Measurements from ENCODE around the gene CRTAP. TPM values are rescaled to one million over a fixed set of nuclear protein-coding genes. Genes with fewer than 3 reads are reported as not detected.
A peak's percentile ranks its signal among the peaks of the same experiment; 100 is the strongest.
"Not testable (repeated sequence)": the region's sequence is repeated elsewhere in the genome, so short reads cannot be mapped to it uniquely, and the experiment has no call there.

CRTAP gene
- 261 and 378 TPM in 2 replicates for total RNA-seq (2014; rRNA removed; shearing (Covaris generic))
- 189 and 196 TPM in 2 replicates for polyA plus RNA-seq (2016; fragmentation: Nextera tagmentation; extraction: Ambion mirVana)

GRCh38 chr3:33113772-33114621 is at the start of gene CRTAP:
Gene CRTAP, plus strand, starts transcription at chr3:33114014. Its CDS starts 64 bp downstream, at chr3:33114078.
- Histone ChIP-seq H3K4me2 (ENCODE audit: unreplicated experiment) (peak within 1 kb of the TSS; percentile 97), H3K9me3 (ENCODE audit: low read depth) (no peaks in the 10 kb centered on the region), H3K4me1 (ENCODE audit: insufficient read depth) (peaks cover 12% of the 10 kb centered on the region; the same call in 1 of the 2 replicates), H3K9me2 (ENCODE audit: insufficient read depth) (no peaks in the 10 kb centered on the region), H3K27ac (peak within 1 kb of the TSS; percentile 97), H2AFZ (peak within 1 kb of the TSS; percentile 92), H4K20me1 (ENCODE audit: insufficient read depth) (no peaks in the 10 kb centered on the region), H3K4me3 (peak within 1 kb of the TSS; percentile 75), H3K27me3 (replicated peaks; ENCODE audit: insufficient read depth) (no peaks in the 10 kb centered on the region), H3K79me2 (ENCODE audit: insufficient read depth) (peaks cover 38% of the 10 kb centered on the region), H3K9ac (peak within 1 kb of the TSS; percentile 91), H3K36me3 (ENCODE audit: low read depth) (no peaks in the 10 kb centered on the region), H3F3A (ENCODE audit: insufficient read depth) (peaks cover 12% of the 10 kb centered on the region; the same call in 1 of the 2 replicates)
- in situ Hi-C loops (cut with MboI) = no loop called here
- no peak for TF ChIP-seq EZH2 (IDR thresholded peaks at IDR 0.05; ENCODE audit: insufficient read depth, poor library complexity, severe bottlenecking)
- TF ChIP-seq EZH2phosphoT487 (IDR thresholded peaks at IDR 0.05; ENCODE audit: insufficient read depth, low read depth) = no peak
- WGBS, 2 experiments (ENCODE audit: low coverage in 1 of 2, low lambda C conversion rate in 2 of 2, missing lambda C conversion rate in 2 of 2) = 1 to 2% methylated on average over 67 to 98 of the region's 98 CpGs
- peak; percentile 95 for DNase-seq

- no peak for DNase-seq
These were observed 48.9 kb upstream of the CRTAP start for GRCh38 chr3:33064929-33065328.

GRCh38 chr3:33067484-33067883 is 46.3 kb upstream of the CRTAP start:
- Histone ChIP-seq H3K27me3 (replicated peaks; ENCODE audit: insufficient read depth) (no peaks in the 10 kb centered on the region), H3K4me2 (ENCODE audit: unreplicated experiment) (no peak overlapping the region), H3F3A (ENCODE audit: insufficient read depth) (0 out of 2 replicates have a peak, but pooled peaks cover 3% of the 10 kb centered on the region), H3K4me1 (ENCODE audit: insufficient read depth) (peaks cover under 1% of the 10 kb centered on the region; the same call in 1 of the 2 replicates), H3K79me2 (ENCODE audit: insufficient read depth) (peaks cover 10% of the 10 kb centered on the region; the same call in 1 of the 2 replicates), H3K9ac (no peak overlapping the region), H4K20me1 (ENCODE audit: insufficient read depth) (no peaks in the 10 kb centered on the region), H3K27ac (no peak overlapping the region), H3K9me3 (ENCODE audit: low read depth) (no peaks in the 10 kb centered on the region), H3K36me3 (ENCODE audit: low read depth) (no peaks in the 10 kb centered on the region; the same call in 1 of the 2 replicates), H3K4me3 (no peak overlapping the region), H3K9me2 (ENCODE audit: insufficient read depth) (no peaks in the 10 kb centered on the region), H2AFZ (no peak overlapping the region)
- 93 to 95% methylated on average over 3 of the region's 3 CpGs for WGBS, 2 experiments (ENCODE audit: low coverage in 1 of 2, low lambda C conversion rate in 2 of 2, missing lambda C conversion rate in 2 of 2)
- in situ Hi-C loops (cut with MboI) = no loop called here
- DNase-seq = peak; percentile 15
- TF ChIP-seq EZH2 (IDR thresholded peaks at IDR 0.05; ENCODE audit: insufficient read depth, poor library complexity, severe bottlenecking) (no peak), EZH2phosphoT487 (IDR thresholded peaks at IDR 0.05; ENCODE audit: insufficient read depth, low read depth) (no peak)

More at GRCh38 chr3:33064929-33065328, 48.9 kb upstream of the CRTAP start:
- Histone ChIP-seq H3K27me3 (replicated peaks; ENCODE audit: insufficient read depth) (no peaks in the 10 kb centered on the region), H3K9me3 (ENCODE audit: low read depth) (no peaks in the 10 kb centered on the region), H3K27ac (no peak overlapping the region), H3K36me3 (ENCODE audit: low read depth) (no peaks in the 10 kb centered on the region; the same call in 1 of the 2 replicates), H3K4me1 (ENCODE audit: insufficient read depth) (peaks cover 12% of the 10 kb centered on the region), H3K9ac (no peak overlapping the region), H3K4me2 (ENCODE audit: unreplicated experiment) (no peak overlapping the region), H4K20me1 (ENCODE audit: insufficient read depth) (no peaks in the 10 kb centered on the region), H2AFZ (no peak overlapping the region), H3F3A (ENCODE audit: insufficient read depth) (peaks cover 17% of the 10 kb centered on the region; the same call in 1 of the 2 replicates), H3K79me2 (ENCODE audit: insufficient read depth) (no peaks in the 10 kb centered on the region), H3K9me2 (ENCODE audit: insufficient read depth) (no peaks in the 10 kb centered on the region), H3K4me3 (no peak overlapping the region)
- WGBS, 2 experiments (ENCODE audit: low coverage in 1 of 2, low lambda C conversion rate in 2 of 2, missing lambda C conversion rate in 2 of 2) = 95 to 96% methylated on average over 2 of the region's 2 CpGs
- in situ Hi-C loops (cut with MboI) = no loop called here
- TF ChIP-seq EZH2 (IDR thresholded peaks at IDR 0.05; ENCODE audit: insufficient read depth, poor library complexity, severe bottlenecking) = no peak
- no peak for TF ChIP-seq EZH2phosphoT487 (IDR thresholded peaks at IDR 0.05; ENCODE audit: insufficient read depth, low read depth)

- H3K27ac ChIP-seq; H3F3A ChIP-seq (ENCODE audit: insufficient read depth); H3K9me3 ChIP-seq (ENCODE audit: low read depth); H2AFZ ChIP-seq; in situ Hi-C loops (cut with MboI); H3K9me2 ChIP-seq (ENCODE audit: insufficient read depth); H3K4me3 ChIP-seq; H3K4me2 ChIP-seq (ENCODE audit: unreplicated experiment); DNase-seq; H3K27me3 ChIP-seq (replicated peaks; ENCODE audit: insufficient read depth); H4K20me1 ChIP-seq (ENCODE audit: insufficient read depth); H3K36me3 ChIP-seq (ENCODE audit: low read depth); H3K9ac ChIP-seq; H3K4me1 ChIP-seq (ENCODE audit: insufficient read depth): not testable (repeated sequence)
- H3K79me2 ChIP-seq (ENCODE audit: insufficient read depth) = peaks cover 15% of the 10 kb centered on the region; the same call in 1 of the 2 replicates
- 46 to 51% methylated on average over 3 of the region's 3 CpGs for WGBS, 2 experiments (ENCODE audit: low coverage in 1 of 2, low lambda C conversion rate in 2 of 2, missing lambda C conversion rate in 2 of 2)
These were observed 44.0 kb upstream of the CRTAP start for GRCh38 chr3:33069862-33070261.
